K562 (cell line): ENCODE data around the gene CFAP58. TPM values are rescaled to one million over a fixed set of nuclear protein-coding genes. Genes with fewer than 3 reads are reported as not detected.

Experiments used
- ATAC-seq: fragments of 200-7000 bp; cut with Tn5 transposase; 3 replicates; pipeline ENCODE4 v1.9.1; 2020; ENCODE audit warnings: moderate library complexity
- BruUV-seq: library from RNA; stranded (reverse); fragments of 400-500 nt; replicated peaks from 2 replicates; lab custom pipeline; 2021; lab: Mats Ljungman, UMichigan
- CTCF ChIA-PET: fragments of 300-600 bp; formaldehyde crosslinking; extraction: SDS; loops from one replicate; lab custom pipeline; 2021; ENCODE audit warnings: low intra/inter-chr PET ratio; lab: Yijun Ruan, JAX
- POLR2A ChIA-PET: fragments of 300-600, 350-650 bp; sonication (Branson Sonifier 250); formaldehyde crosslinking; extraction: SDS; loops from one replicate; lab custom pipeline; 2021; ENCODE audit warnings: antibody characterized with exemption, inconsistent platforms; lab: Yijun Ruan, JAX
- DNase-seq, 4 experiments: peaks; one replicate each; pipeline versions ENCODE4 v3.0.0 to v3.0.0-alpha.2; 2011 to 2018; ENCODE audit warnings: low spot score in 3 of 4, mixed read lengths in 3 of 4; ENCODE audit errors: extremely low read depth in 1 of 4
- FAIRE-seq: peaks from 2 replicates; lab custom pipeline; 2011; peaks lifted over from hg19 to GRCh38; lab: Jason Lieb, UNC
- H2AFZ ChIP-seq: 2 replicates; pipeline ENCODE4 v1.6.0; 2011; ENCODE audit warnings: low read depth, low read length, control low read depth, inconsistent platforms
- H3K27ac ChIP-seq: fragments of 200-600 bp; 3 replicates; pipeline ENCODE4 v1.8.0; 2011; ENCODE audit warnings: low read depth, mild to moderate bottlenecking, control low read depth, inconsistent platforms, low read length, moderate library complexity, mixed read lengths; ENCODE audit errors: extremely low read depth
- H3K27me3 ChIP-seq, 2 experiments: fragments of 300-600 bp in 1 of 2; 2 replicates in 1 of 2; 3 replicates in 1 of 2; pipeline versions ENCODE4 v1.6.0 to v1.8.0; 2011; ENCODE audit warnings: inconsistent platforms in 2 of 2, low read length in 2 of 2, mild to moderate bottlenecking in 1 of 2, mixed read lengths in 1 of 2, moderate library complexity in 1 of 2; ENCODE audit not compliant: control insufficient read depth in 2 of 2, insufficient read depth in 2 of 2
- H3K36me3 ChIP-seq: fragments of 300-600 bp; 3 replicates; pipeline ENCODE4 v1.8.0; 2011; ENCODE audit warnings: mild to moderate bottlenecking, low read length, inconsistent platforms; ENCODE audit not compliant: control insufficient read depth, insufficient read depth
- H3K4me1 ChIP-seq, 2 experiments: fragments of 200-600 bp in 1 of 2; replicated peaks in 1 of 2; 2 replicates in 1 of 2; 3 replicates in 1 of 2; pipeline versions ENCODE4 v1.5.1 to v1.8.0; 2011; ENCODE audit warnings: inconsistent platforms in 2 of 2, low read length in 2 of 2, mild to moderate bottlenecking in 1 of 2, mixed read lengths in 1 of 2, moderate library complexity in 1 of 2; ENCODE audit not compliant: control insufficient read depth in 2 of 2, insufficient read depth in 2 of 2
- H3K4me2 ChIP-seq: 2 replicates; pipeline ENCODE4 v1.6.1; 2011; ENCODE audit warnings: low read length, control low read depth, inconsistent platforms, mixed read lengths; ENCODE audit not compliant: insufficient read depth
- H3K4me3 ChIP-seq: fragments of 200-600 bp; sonication (generic), shearing (Covaris generic); 2 replicates; pipeline ENCODE4 v1.5.1; 2016; ENCODE audit warnings: control low read depth, inconsistent platforms
- H3K79me2 ChIP-seq: fragments of 200-600 bp; 3 replicates; pipeline ENCODE4 v1.8.0; 2011; ENCODE audit warnings: low read length, inconsistent platforms; ENCODE audit not compliant: control insufficient read depth, insufficient read depth
- H3K9ac ChIP-seq, 2 experiments: 2 replicates each; pipeline versions ENCODE4 v1.6.0 to v1.6.1; 2011; ENCODE audit warnings: low read depth in 2 of 2, low read length in 2 of 2, control low read depth in 1 of 2, inconsistent platforms in 1 of 2, mild to moderate bottlenecking in 1 of 2, mixed read lengths in 1 of 2; ENCODE audit not compliant: insufficient read depth in 1 of 2
- H3K9me1 ChIP-seq: one replicate; pipeline ENCODE4 v1.6.0; 2011; ENCODE audit warnings: inconsistent platforms, mild to moderate bottlenecking, low read length, moderate library complexity; ENCODE audit not compliant: control insufficient read depth, insufficient read depth
- H3K9me3 ChIP-seq: replicated peaks from 2 replicates; pipeline ENCODE4 v1.5.1; 2011; ENCODE audit warnings: low read depth, low read length, inconsistent platforms; ENCODE audit not compliant: control insufficient read depth, insufficient read depth
- H4K20me1 ChIP-seq: replicated peaks from 2 replicates; pipeline ENCODE4 v1.6.1; 2011; ENCODE audit warnings: low read length, inconsistent platforms, mixed read lengths; ENCODE audit not compliant: control insufficient read depth, insufficient read depth
- ESRRA ChIP-seq: fragments of 450-650 bp; IDR thresholded peaks from 2 replicates; pipeline ENCODE4 v1.6.1; 2014; ENCODE audit warnings: low read depth, mild to moderate bottlenecking, moderate library complexity, borderline replicate concordance
- MEIS2 ChIP-seq: fragments of 450-650 bp; IDR thresholded peaks from 2 replicates; pipeline ENCODE4 v1.6.1; 2014; ENCODE audit warnings: mild to moderate bottlenecking; ENCODE audit not compliant: partially characterized antibody
- WGBS: fragments of 100-300 bp; shearing (Covaris generic); methylation state at CpG from one replicate; pipeline ENCODE4 v1.1.6; 2016; ENCODE audit warnings: low coverage, mixed read lengths; ENCODE audit not compliant: insufficient coverage; ENCODE audit errors: missing lambda C conversion rate; 5-methylcytosine and 5-hydroxymethylcytosine counted together
- in situ Hi-C: fragments of 300-500 bp; cut with MboI; formaldehyde crosslinking; loops from 4 replicates; pipeline ENCODE4 v1.15.0; 2018; ENCODE audit warnings: inconsistent platforms, mixed read lengths
- intact Hi-C: fragments of 100-400 bp; cut with micrococcal nuclease; formaldehyde crosslinking; loops from 2 replicates; pipeline ENCODE4 v1.14.2; 2022
- polyA plus RNA-seq, 8 experiments: library from polyadenylated mRNA; depleted of rRNA in 4 of 8; stranded (reverse) in 5 of 8; unstranded in 3 of 8; fragments of >200 nt; fragmentation: Nextera tagmentation in 2 of 8; fragmentation: Illumina TruSeq in 1 of 8; extraction: Ambion mirVana in 2 of 8; extraction: Trizol in 1 of 8; gene quantifications; 2 replicates each; pipeline versions ENCODE4 v1.2.1 to v1.2.3, GENCODE V29; 2011 to 2014; ENCODE audit warnings: inconsistent platforms in 1 of 8, missing spikeins in 1 of 8
- total RNA-seq, 7 experiments: library from RNA; depleted of rRNA in 6 of 7; stranded (reverse); fragments of >200 nt in 6 of 7; fragmentation: Illumina TruSeq in 2 of 7; extraction: Trizol in 2 of 7; gene quantifications; 2 replicates each; pipeline versions ENCODE4 v1.2.1 to v1.2.3, GENCODE V29; 2011 to 2021; ENCODE audit warnings: low replicate concordance in 1 of 7
- TF ChIP-seq, protein P1 (sequence below): fragments of 250-450 bp; sonication (Bioruptor Pico); IDR thresholded peaks from 2 replicates; pipeline ENCODE4 v1.8.0; 2021; ENCODE audit warnings: borderline replicate concordance, mild to moderate bottlenecking, moderate library complexity; ENCODE audit not compliant: poor library complexity, severe bottlenecking
- TF ChIP-seq, protein P2 (sequence below): fragments of 450-650 bp; IDR thresholded peaks from 2 replicates; pipeline ENCODE4 v1.6.1; 2016

The CFAP58 gene
- total and polyA plus RNA-seq, 9 of the 15 experiments (the other 6 are each of a cell fraction or from before 2014, with no cell fraction given) = 0.08 to 2.0 (median 0.71) TPM

DNA sequence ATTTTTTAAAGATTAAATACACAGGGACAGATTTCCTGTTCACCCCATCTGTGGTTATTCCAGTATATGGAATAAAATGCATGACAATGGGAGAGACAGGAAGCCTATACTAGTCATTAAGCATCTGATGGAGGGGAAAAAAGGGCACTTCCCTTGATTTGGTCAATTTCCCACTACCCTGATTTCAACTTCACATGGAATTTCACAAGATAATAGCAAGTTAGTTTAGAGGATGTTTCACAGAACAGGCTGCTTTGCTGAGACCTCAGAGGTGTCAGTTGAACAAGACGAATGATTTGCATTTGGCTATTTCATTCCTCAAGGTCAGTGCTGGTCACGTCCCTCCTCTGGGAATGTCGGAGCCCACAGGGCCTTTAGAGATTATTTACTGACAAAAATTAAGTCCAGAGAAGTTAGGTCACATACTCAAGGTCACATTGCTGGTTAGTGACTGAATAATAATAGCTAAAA, 10.7 kb upstream of the CFAP58 start:
- peak; percentile 91 for TF ChIP-seq ESRRA
- TF ChIP-seq, protein P1, sequence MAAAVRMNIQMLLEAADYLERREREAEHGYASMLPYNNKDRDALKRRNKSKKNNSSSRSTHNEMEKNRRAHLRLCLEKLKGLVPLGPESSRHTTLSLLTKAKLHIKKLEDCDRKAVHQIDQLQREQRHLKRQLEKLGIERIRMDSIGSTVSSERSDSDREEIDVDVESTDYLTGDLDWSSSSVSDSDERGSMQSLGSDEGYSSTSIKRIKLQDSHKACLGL (CRISPR knock-in tag) = no peak
- TF ChIP-seq, protein P2, sequence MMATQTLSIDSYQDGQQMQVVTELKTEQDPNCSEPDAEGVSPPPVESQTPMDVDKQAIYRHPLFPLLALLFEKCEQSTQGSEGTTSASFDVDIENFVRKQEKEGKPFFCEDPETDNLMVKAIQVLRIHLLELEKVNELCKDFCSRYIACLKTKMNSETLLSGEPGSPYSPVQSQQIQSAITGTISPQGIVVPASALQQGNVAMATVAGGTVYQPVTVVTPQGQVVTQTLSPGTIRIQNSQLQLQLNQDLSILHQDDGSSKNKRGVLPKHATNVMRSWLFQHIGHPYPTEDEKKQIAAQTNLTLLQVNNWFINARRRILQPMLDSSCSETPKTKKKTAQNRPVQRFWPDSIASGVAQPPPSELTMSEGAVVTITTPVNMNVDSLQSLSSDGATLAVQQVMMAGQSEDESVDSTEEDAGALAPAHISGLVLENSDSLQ = peak; percentile 49
- TF ChIP-seq MEIS2 = peak; percentile 64
- Histone ChIP-seq H3K9me3 (no peaks in the 10 kb centered on the region), H2AFZ (peak overlapping the region; percentile 30), H3K79me2 (peaks cover 41% of the 10 kb centered on the region), H3K9me1 (no peaks in the 10 kb centered on the region), H3K4me3 (no peak overlapping the region), H3K9ac (peak overlapping the region in 1 of 2 experiments; percentile 23; a peak in 1 of 4 replicates), H3K4me1 (peaks cover 7 to 40% of the 10 kb centered on the region in 2 experiments), H3K27ac (peak overlapping the region; percentile 54; the same call in 2 of the 3 replicates), H3K36me3 (no peaks in the 10 kb centered on the region), H4K20me1 (no peaks in the 10 kb centered on the region), H3K4me2 (peak overlapping the region; percentile 55), H3K27me3 (no peaks in the 10 kb centered on the region)
- in situ Hi-C loops = loop anchor here (10.0 kb wide), 1 partner anchor 48 kb away; no protein-coding TSS in a partner anchor
- FAIRE-seq = no peak
- intact Hi-C loops = no loop called here
- 3% methylated on average over 3 of the region's 3 CpGs for WGBS
- ATAC-seq = no peak
- POLR2A ChIA-PET = no interaction called here
- no TSS peak for BruUV-seq
- no peak for DNase-seq
- CTCF ChIA-PET = no interaction called here
